ENCODE measurements around the gene KLHL17. TPM values are rescaled to one million over a fixed set of nuclear protein-coding genes. Genes with fewer than 3 reads are reported as not detected.
A peak's percentile ranks its signal among the peaks of the same experiment; 100 is the strongest.
"Not testable (repeated sequence)": the region's sequence is repeated elsewhere in the genome, so short reads cannot be mapped to it uniquely, and the experiment has no call there.

Gene KLHL17
- total RNA-seq, 1 experiment from 2014 or later: 32.1 TPM

- Histone ChIP-seq H2AFZ (ENCODE audit: low read length) (no peak overlapping the region), H3K4me3 (ENCODE audit: low read length) (no peak overlapping the region), H3K36me3 (ENCODE audit: low read depth, low read length) (no peaks in the 10 kb centered on the region), H3K9ac (ENCODE audit: low read length) (peak overlapping the region; percentile 37; the same call in 1 of the 2 replicates), H4K20me1 (ENCODE audit: low read length) (no peaks in the 10 kb centered on the region), H3K4me2 (ENCODE audit: low read length) (peak overlapping the region; percentile 22; the same call in 1 of the 2 replicates), H3K4me1 (ENCODE audit: insufficient read depth, low read length) (peaks cover 18% of the 10 kb centered on the region), H3K27ac (ENCODE audit: low read length) (peak overlapping the region; percentile 51), H3K9me2 (replicated peaks; ENCODE audit: low read length) (no peaks in the 10 kb centered on the region), H3F3A (ENCODE audit: low read length, unreplicated experiment) (no peaks in the 10 kb centered on the region), H3K27me3 (ENCODE audit: low read length) (no peaks in the 10 kb centered on the region), H3K9me3 (ENCODE audit: low read length) (no peaks in the 10 kb centered on the region), H3K79me2 (ENCODE audit: low read length) (peaks cover 21% of the 10 kb centered on the region)
- no peak for TF ChIP-seq CTCF (conservative IDR thresholded peaks at IDR 0.05; ENCODE audit: low read depth, low read length)
- TF ChIP-seq EZH2 (IDR thresholded peaks at IDR 0.05; ENCODE audit: low read length, unreplicated experiment): no peak
- no peak for TF ChIP-seq EZH2phosphoT487 (IDR thresholded peaks at IDR 0.05; ENCODE audit: borderline replicate concordance, low read length)
- no TSS peak for BruUV-seq (replicated peaks)
- no peak for DNase-seq
- ChIA-PET CTCF (no interaction called here), POLR2A (ENCODE audit: unreplicated experiment) (no interaction called here)
- ATAC-seq: no peak
- intact Hi-C loops (cut with micrococcal nuclease): no loop called here
These were observed 45.5 kb downstream of the KLHL17 start for GRCh38 chr1:1005774-1006304.

- DNase-seq (peak; percentile 75), ATAC-seq (peak; percentile 24)
- no peaks in the 10 kb centered on the region for H4K20me1 ChIP-seq (ENCODE audit: low read length)
- peaks cover 15% of the 10 kb centered on the region for H3K4me1 ChIP-seq (ENCODE audit: insufficient read depth, low read length)
- CTCF ChIA-PET: no interaction called here
- intact Hi-C loops (cut with micrococcal nuclease): no loop called here
- peak overlapping the region; percentile 22; the same call in 1 of the 2 replicates for H3K4me2 ChIP-seq (ENCODE audit: low read length)
- H3K9ac ChIP-seq (ENCODE audit: low read length): peak overlapping the region; percentile 37; the same call in 1 of the 2 replicates
- no peak overlapping the region for H3K4me3 ChIP-seq (ENCODE audit: low read length)
- H3K27me3 ChIP-seq (ENCODE audit: low read length): no peaks in the 10 kb centered on the region
- no peaks in the 10 kb centered on the region for H3K36me3 ChIP-seq (ENCODE audit: low read depth, low read length)
- no TSS peak for BruUV-seq (replicated peaks)
- no peaks in the 10 kb centered on the region for H3K9me2 ChIP-seq (replicated peaks; ENCODE audit: low read length)
- peaks cover 14% of the 10 kb centered on the region for H3K79me2 ChIP-seq (ENCODE audit: low read length)
- no peaks in the 10 kb centered on the region for H3F3A ChIP-seq (ENCODE audit: low read length, unreplicated experiment)
- H3K9me3 ChIP-seq (ENCODE audit: low read length): no peaks in the 10 kb centered on the region
- TF ChIP-seq EZH2 (IDR thresholded peaks at IDR 0.05; ENCODE audit: low read length, unreplicated experiment): no peak
- no peak overlapping the region for H2AFZ ChIP-seq (ENCODE audit: low read length)
- POLR2A ChIA-PET (ENCODE audit: unreplicated experiment): no interaction called here
- peak overlapping the region; percentile 51 for H3K27ac ChIP-seq (ENCODE audit: low read length)
These were observed 46.1 kb downstream of the KLHL17 start for GRCh38 chr1:1006305-1007159.

- H4K20me1 ChIP-seq (ENCODE audit: low read length); H3K9me3 ChIP-seq (ENCODE audit: low read length); H3K9ac ChIP-seq (ENCODE audit: low read length); H3K36me3 ChIP-seq (ENCODE audit: low read depth, low read length); DNase-seq; H3K4me3 ChIP-seq (ENCODE audit: low read length); H2AFZ ChIP-seq (ENCODE audit: low read length); CTCF ChIA-PET; H3F3A ChIP-seq (ENCODE audit: low read length, unreplicated experiment); H3K27ac ChIP-seq (ENCODE audit: low read length); H3K4me2 ChIP-seq (ENCODE audit: low read length); H3K9me2 ChIP-seq (replicated peaks; ENCODE audit: low read length); ATAC-seq; BruUV-seq (replicated peaks); H3K27me3 ChIP-seq (ENCODE audit: low read length): not testable (repeated sequence)
- POLR2A ChIA-PET (ENCODE audit: unreplicated experiment): interaction anchor here (0.7 kb wide), 1 partner anchor 8 kb away, joined by 3 read pairs; no protein-coding TSS in a partner anchor
- intact Hi-C loops (cut with micrococcal nuclease): loop anchor here (5.0 kb wide), 1 partner anchor 107 kb away; the partner anchor contains the start of gene C1orf159
- Histone ChIP-seq H3K4me1 (ENCODE audit: insufficient read depth, low read length) (peaks cover 35% of the 10 kb centered on the region), H3K79me2 (ENCODE audit: low read length) (peaks cover 18% of the 10 kb centered on the region)
These were observed 49.7 kb downstream of the KLHL17 start for GRCh38 chr1:1010131-1010530.

All from PC-3 (cell line).